Suppressor macrophage treated with lipopolysaccharide for 4 hours (primary cell): Measurements from ENCODE around the gene KPTN.

ENCODE experiments used
- DNase-seq: peaks from one replicate; pipeline ENCODE4 v3.0.0-alpha.2; 2020

KPTN gene

GRCh38 chr19:47432091-47432490 lies 51.9 kb downstream of the KPTN start:
- no peak for DNase-seq

- peak; percentile 56 for DNase-seq
Observed at GRCh38 chr19:47430041-47430802, 53.8 kb downstream of the KPTN start.

GRCh38 chr19:47429140-47429793 lies 54.8 kb downstream of the KPTN start:
- no peak for DNase-seq

GRCh38 chr19:47428177-47428894 lies 55.7 kb downstream of the KPTN start:
- DNase-seq: peak; percentile 88

- peak; percentile 63 for DNase-seq
Observed at GRCh38 chr19:47427241-47428176, 56.5 kb downstream of the KPTN start.
